Hematopoietic multipotent progenitor cell treated with erythropoietin and hydrocortisone succinate and interleukin-3 and kit ligand, for 8 days (in vitro differentiated cells): ENCODE data around the gene ANKIB1.
A peak's percentile ranks its signal among the peaks of the same experiment; 100 is the strongest.
"Not testable (repeated sequence)": the region's sequence is repeated elsewhere in the genome, so short reads cannot be mapped to it uniquely, and the experiment has no call there.

Experiments
- DNase-seq: peaks from one replicate; pipeline ENCODE4 v3.0.0-alpha.2; 2015

Gene ANKIB1

GRCh38 chr7:92245487-92246359 lies at the start of gene ANKIB1, which contains the start of gene KRIT1:
TSS of gene ANKIB1 (plus strand) at chr7:92245974. CDS start at chr7:92294979, 49,005 bp downstream.
TSS of gene KRIT1 (minus strand) at chr7:92245914. CDS start at chr7:92242135, 3,779 bp downstream.
- DNase-seq, result peak; percentile 89

- DNase-seq, result no peak
Observed at GRCh38 chr7:92200791-92201190, 45.0 kb upstream of the ANKIB1 start.

- DNase-seq, result no peak
Observed at GRCh38 chr7:92205987-92206386, 39.8 kb upstream of the ANKIB1 start.

- no peak for DNase-seq
Observed at GRCh38 chr7:92206672-92207071, 39.1 kb upstream of the ANKIB1 start.

- no peak for DNase-seq
Observed at GRCh38 chr7:92221766-92222165, 24.0 kb upstream of the ANKIB1 start.

GRCh38 chr7:92226981-92227380 lies 18.8 kb upstream of the ANKIB1 start:
- no peak for DNase-seq

GRCh38 chr7:92228100-92228499 lies 17.7 kb upstream of the ANKIB1 start:
- DNase-seq, result no peak

- no peak for DNase-seq
Observed at GRCh38 chr7:92228742-92229141, 17.0 kb upstream of the ANKIB1 start.

- DNase-seq, result no peak
Observed at GRCh38 chr7:92230547-92230946, 15.2 kb upstream of the ANKIB1 start.

- DNase-seq, result no peak
Observed at GRCh38 chr7:92242972-92243371, 2.8 kb upstream of the ANKIB1 start.

GRCh38 chr7:92244808-92245486 lies 827 bp upstream of the ANKIB1 start:
- DNase-seq, result peak; percentile 51

GRCh38 chr7:92246360-92247101 lies 757 bp downstream of the ANKIB1 start:
- DNase-seq, result peak; percentile 32

GRCh38 chr7:92250603-92251002 lies 4.8 kb downstream of the ANKIB1 start:
- DNase-seq, result no peak

GRCh38 chr7:92251181-92251580 lies 5.4 kb downstream of the ANKIB1 start:
- DNase-seq, result no peak

- no peak for DNase-seq
Observed at GRCh38 chr7:92253251-92253650, 7.5 kb downstream of the ANKIB1 start.

- DNase-seq, result not testable (repeated sequence)
Observed at GRCh38 chr7:92254800-92255199, 9.0 kb downstream of the ANKIB1 start.

- no peak for DNase-seq
Observed at GRCh38 chr7:92255308-92255707, 9.5 kb downstream of the ANKIB1 start.

- DNase-seq, result no peak
Observed at GRCh38 chr7:92259062-92259461, 13.3 kb downstream of the ANKIB1 start.

GRCh38 chr7:92259610-92260247 lies 14.0 kb downstream of the ANKIB1 start:
- DNase-seq, result no peak

GRCh38 chr7:92260248-92260781 lies 14.5 kb downstream of the ANKIB1 start:
- DNase-seq, result no peak

GRCh38 chr7:92266415-92267241 lies 20.9 kb downstream of the ANKIB1 start:
- no peak for DNase-seq

- no peak for DNase-seq
Observed at GRCh38 chr7:92268921-92269320, 23.1 kb downstream of the ANKIB1 start.
